D341Med (cell line): Measurements from ENCODE around the gene ZNHIT2.

Experiments
- DNase-seq: peaks from one replicate; pipeline ENCODE4 v3.0.0; 2012; ENCODE audit warnings: low spot score

Gene ZNHIT2

GRCh38 chr11:65103476-65103875 is 14.0 kb downstream of the ZNHIT2 start:
- no peak for DNase-seq

GRCh38 chr11:65102142-65103095 is 15.1 kb downstream of the ZNHIT2 start:
- DNase-seq: no peak

- DNase-seq: no peak
Observed at GRCh38 chr11:65100674-65101350, 16.7 kb downstream of the ZNHIT2 start.

GRCh38 chr11:65096926-65097325 is 20.6 kb downstream of the ZNHIT2 start:
- no peak for DNase-seq

- peak; percentile 89 for DNase-seq
Observed at GRCh38 chr11:65095974-65096806, 21.3 kb downstream of the ZNHIT2 start, which contains the start of gene VPS51. VPS51 (plus strand) TSS chr11:65096214; CDS start chr11:65096251, 37 bp downstream.

- DNase-seq: no peak
Observed at GRCh38 chr11:65095427-65095826, 22.1 kb downstream of the ZNHIT2 start.

- DNase-seq: no peak
Observed at GRCh38 chr11:65090628-65091027, 26.9 kb downstream of the ZNHIT2 start.

- no peak for DNase-seq
Observed at GRCh38 chr11:65089621-65090020, 27.9 kb downstream of the ZNHIT2 start.

GRCh38 chr11:65087827-65088226 is 29.7 kb downstream of the ZNHIT2 start:
- DNase-seq: no peak

- DNase-seq: no peak
Observed at GRCh38 chr11:65087216-65087615, 30.3 kb downstream of the ZNHIT2 start.

- DNase-seq: no peak
Observed at GRCh38 chr11:65086809-65087208, 30.7 kb downstream of the ZNHIT2 start.

GRCh38 chr11:65085446-65085845 is 32.1 kb downstream of the ZNHIT2 start:
- no peak for DNase-seq

GRCh38 chr11:65084598-65085375 is 32.7 kb downstream of the ZNHIT2 start:
- no peak for DNase-seq

- DNase-seq: peak; percentile 99
Observed at GRCh38 chr11:65083834-65084597, 33.5 kb downstream of the ZNHIT2 start, which contains the start of the genes CDCA5 and ZFPL1. CDCA5 (minus strand) TSS chr11:65084040; CDS start chr11:65083978, 62 bp downstream. ZFPL1 (plus strand) TSS chr11:65084222; CDS start chr11:65084699, 477 bp downstream.

- no peak for DNase-seq
Observed at GRCh38 chr11:65083134-65083833, 34.2 kb downstream of the ZNHIT2 start.

GRCh38 chr11:65078786-65079342 is 38.6 kb downstream of the ZNHIT2 start:
- no peak for DNase-seq

- peak; percentile 82 for DNase-seq
Observed at GRCh38 chr11:65078151-65078550, 39.4 kb downstream of the ZNHIT2 start.

GRCh38 chr11:65077451-65077850 is 40.0 kb downstream of the ZNHIT2 start:
- peak; percentile 56 for DNase-seq

- DNase-seq: no peak
Observed at GRCh38 chr11:65072631-65072966, 44.9 kb downstream of the ZNHIT2 start.
